Activated naive CD8-positive, alpha-beta T cell (primary cell): ENCODE results near the gene TIMM13.

Experiments
- H3K27ac Mint-ChIP-seq: one replicate; pipeline ENCODE4 v1.8.0; 2021; ENCODE audit warnings: mixed read lengths
- H3K27me3 Mint-ChIP-seq: one replicate; pipeline ENCODE4 v1.8.0; 2021; ENCODE audit warnings: mixed read lengths
- H3K36me3 Mint-ChIP-seq: one replicate; pipeline ENCODE4 v1.8.0; 2021; ENCODE audit warnings: mixed read lengths
- H3K4me1 Mint-ChIP-seq: one replicate; pipeline ENCODE4 v1.8.0; 2021; ENCODE audit warnings: low read depth, mixed read lengths
- H3K4me3 Mint-ChIP-seq: one replicate; pipeline ENCODE4 v1.8.0; 2021; ENCODE audit warnings: mild to moderate bottlenecking, mixed read lengths
- H3K9me3 Mint-ChIP-seq: one replicate; pipeline ENCODE4 v1.8.0; 2021; ENCODE audit warnings: low read depth, mixed read lengths

TIMM13 gene

GRCh38 chr19:2392366-2392765 is 35.0 kb downstream of the TIMM13 start:
- Mint-ChIP-seq H3K9me3 (no peaks in the 10 kb centered on the region), H3K36me3 (no peaks in the 10 kb centered on the region), H3K27me3 (peaks cover 1% of the 10 kb centered on the region), H3K27ac (no peak overlapping the region), H3K4me3 (no peak overlapping the region), H3K4me1 (peaks cover 12% of the 10 kb centered on the region)

GRCh38 chr19:2391118-2391725 is 36.2 kb downstream of the TIMM13 start:
- no peaks in the 10 kb centered on the region for H3K9me3 Mint-ChIP-seq
- no peak overlapping the region for H3K27ac Mint-ChIP-seq

GRCh38 chr19:2389594-2389993 is 37.8 kb downstream of the TIMM13 start:
- Mint-ChIP-seq H3K27ac (no peak overlapping the region), H3K4me1 (peaks cover 10% of the 10 kb centered on the region), H3K36me3 (no peaks in the 10 kb centered on the region), H3K27me3 (peaks cover 1% of the 10 kb centered on the region), H3K4me3 (no peak overlapping the region), H3K9me3 (no peaks in the 10 kb centered on the region)

More at GRCh38 chr19:2391118-2391725, 36.2 kb downstream of the TIMM13 start:
- Mint-ChIP-seq H3K4me3 (no peak overlapping the region), H3K36me3 (no peaks in the 10 kb centered on the region), H3K4me1 (peaks cover 12% of the 10 kb centered on the region), H3K27me3 (peaks cover 1% of the 10 kb centered on the region)

- no peak overlapping the region for H3K4me3 Mint-ChIP-seq
- H3K27ac Mint-ChIP-seq = no peak overlapping the region
- no peaks in the 10 kb centered on the region for H3K9me3 Mint-ChIP-seq
- H3K36me3 Mint-ChIP-seq = no peaks in the 10 kb centered on the region
- H3K27me3 Mint-ChIP-seq = peaks cover 1% of the 10 kb centered on the region
- H3K4me1 Mint-ChIP-seq = peaks cover 3% of the 10 kb centered on the region
Observed at GRCh38 chr19:2387367-2388288, 39.8 kb downstream of the TIMM13 start.

GRCh38 chr19:2385053-2385721 is 42.2 kb downstream of the TIMM13 start:
- Mint-ChIP-seq H3K36me3 (no peaks in the 10 kb centered on the region), H3K9me3 (no peaks in the 10 kb centered on the region), H3K27me3 (peaks cover 6% of the 10 kb centered on the region), H3K27ac (no peak overlapping the region), H3K4me3 (no peak overlapping the region), H3K4me1 (no peaks in the 10 kb centered on the region)

- Mint-ChIP-seq H3K4me3 (no peak overlapping the region), H3K4me1 (no peaks in the 10 kb centered on the region), H3K36me3 (peaks cover 2% of the 10 kb centered on the region), H3K27ac (no peak overlapping the region), H3K27me3 (peaks cover 6% of the 10 kb centered on the region), H3K9me3 (no peaks in the 10 kb centered on the region)
Observed at GRCh38 chr19:2382530-2383222, 44.7 kb downstream of the TIMM13 start.

GRCh38 chr19:2381148-2381820 is 46.1 kb downstream of the TIMM13 start:
- Mint-ChIP-seq H3K9me3 (no peaks in the 10 kb centered on the region), H3K36me3 (peaks cover 2% of the 10 kb centered on the region), H3K27ac (no peak overlapping the region), H3K27me3 (peaks cover 6% of the 10 kb centered on the region), H3K4me1 (no peaks in the 10 kb centered on the region), H3K4me3 (no peak overlapping the region)

GRCh38 chr19:2380567-2380966 is 46.8 kb downstream of the TIMM13 start:
- Mint-ChIP-seq H3K4me3 (no peak overlapping the region), H3K9me3 (no peaks in the 10 kb centered on the region), H3K36me3 (peaks cover 2% of the 10 kb centered on the region), H3K4me1 (no peaks in the 10 kb centered on the region), H3K27me3 (peaks cover 6% of the 10 kb centered on the region), H3K27ac (no peak overlapping the region)

GRCh38 chr19:2376784-2377519 is 50.4 kb downstream of the TIMM13 start:
- Mint-ChIP-seq H3K36me3 (peaks cover 2% of the 10 kb centered on the region), H3K27me3 (peaks cover 4% of the 10 kb centered on the region), H3K27ac (no peak overlapping the region), H3K4me3 (no peak overlapping the region), H3K9me3 (no peaks in the 10 kb centered on the region), H3K4me1 (no peaks in the 10 kb centered on the region)
